ENCODE data around the gene AKAP9.
"Not testable (repeated sequence)": the region's sequence is repeated elsewhere in the genome, so short reads cannot be mapped to it uniquely, and the experiment has no call there.

Gene AKAP9

GRCh38 chr7:92020636-92021035 is 80.0 kb downstream of the AKAP9 start:
- DNase-seq: no peak

GRCh38 chr7:92025260-92025659 is 84.6 kb downstream of the AKAP9 start:
- DNase-seq: no peak

GRCh38 chr7:92026635-92027034 is 86.0 kb downstream of the AKAP9 start:
- DNase-seq: not testable (repeated sequence)

- DNase-seq: not testable (repeated sequence)
Observed at GRCh38 chr7:92027128-92027527, 86.5 kb downstream of the AKAP9 start.

- no peak for DNase-seq
Observed at GRCh38 chr7:92028226-92028625, 87.6 kb downstream of the AKAP9 start.

GRCh38 chr7:92028686-92029085 is 88.0 kb downstream of the AKAP9 start:
- DNase-seq: no peak

GRCh38 chr7:92034116-92034515 is 93.5 kb downstream of the AKAP9 start:
- DNase-seq: no peak

GRCh38 chr7:92035576-92035975 is 94.9 kb downstream of the AKAP9 start:
- DNase-seq: no peak

- no peak for DNase-seq
Observed at GRCh38 chr7:92039900-92040299, 99.2 kb downstream of the AKAP9 start.

GRCh38 chr7:92042056-92042737 is 101.5 kb downstream of the AKAP9 start:
- DNase-seq: no peak

GRCh38 chr7:92043098-92043497 is 102.4 kb downstream of the AKAP9 start:
- no peak for DNase-seq

- no peak for DNase-seq
Observed at GRCh38 chr7:92043637-92044036, 103.0 kb downstream of the AKAP9 start.

- no peak for DNase-seq
Observed at GRCh38 chr7:92044148-92044547, 103.5 kb downstream of the AKAP9 start.

GRCh38 chr7:92044940-92045339 is 104.3 kb downstream of the AKAP9 start:
- no peak for DNase-seq

- DNase-seq: no peak
Observed at GRCh38 chr7:92051655-92052054, 111.0 kb downstream of the AKAP9 start.

GRCh38 chr7:92052159-92052558 is 111.5 kb downstream of the AKAP9 start:
- no peak for DNase-seq

- no peak for DNase-seq
Observed at GRCh38 chr7:92052684-92053083, 112.0 kb downstream of the AKAP9 start.

- no peak for DNase-seq
Observed at GRCh38 chr7:92053312-92053711, 112.7 kb downstream of the AKAP9 start.

- DNase-seq: no peak
Observed at GRCh38 chr7:92056286-92056685, 115.6 kb downstream of the AKAP9 start.

- DNase-seq: no peak
Observed at GRCh38 chr7:92057375-92057774, 116.7 kb downstream of the AKAP9 start.

- no peak for DNase-seq
Observed at GRCh38 chr7:92058040-92058439, 117.4 kb downstream of the AKAP9 start.

- DNase-seq: no peak
Observed at GRCh38 chr7:92058899-92059298, 118.2 kb downstream of the AKAP9 start.

GRCh38 chr7:92061154-92061553 is 120.5 kb downstream of the AKAP9 start:
- no peak for DNase-seq

GRCh38 chr7:92064438-92065029 is 123.9 kb downstream of the AKAP9 start:
- DNase-seq: no peak

- no peak for DNase-seq
Observed at GRCh38 chr7:92071032-92071431, 130.4 kb downstream of the AKAP9 start.

Data from activated CD8-positive, alpha-beta memory T cell treated with anti-CD3 and anti-CD28 coated beads, Interleukin-2, amount 50 U/mL, for 48 hours (primary cell).